Measurements from ENCODE around the gene FOSL2.

The FOSL2 gene

GRCh38 chr2:28356095-28356911 is 36.4 kb upstream of the FOSL2 start:
- in situ Hi-C loops (cut with MboI; ENCODE audit: low pct_unique_long_range_greater_than_20kb, low sequenced_read_pairs, unreplicated experiment), result no loop called here
- no peak for DNase-seq (ENCODE audit: low spot score)
- TF ChIP-seq CTCF (IDR thresholded peaks at IDR 0.05; ENCODE audit: extremely low read depth, insufficient read depth, missing control alignments), result no peak

- in situ Hi-C loops (cut with MboI; ENCODE audit: low pct_unique_long_range_greater_than_20kb, low sequenced_read_pairs, unreplicated experiment), result no loop called here
- DNase-seq (ENCODE audit: low spot score), result no peak
- no peak for TF ChIP-seq CTCF (IDR thresholded peaks at IDR 0.05; ENCODE audit: extremely low read depth, insufficient read depth, missing control alignments)
Measured at GRCh38 chr2:28357055-28357454, 35.6 kb upstream of the FOSL2 start.

- DNase-seq (ENCODE audit: low spot score), result no peak
- in situ Hi-C loops (cut with MboI; ENCODE audit: low pct_unique_long_range_greater_than_20kb, low sequenced_read_pairs, unreplicated experiment), result no loop called here
- no peak for TF ChIP-seq CTCF (IDR thresholded peaks at IDR 0.05; ENCODE audit: extremely low read depth, insufficient read depth, missing control alignments)
Measured at GRCh38 chr2:28357948-28358667, 34.5 kb upstream of the FOSL2 start.

GRCh38 chr2:28358668-28359201 is 33.9 kb upstream of the FOSL2 start:
- in situ Hi-C loops (cut with MboI; ENCODE audit: low pct_unique_long_range_greater_than_20kb, low sequenced_read_pairs, unreplicated experiment), result no loop called here
- TF ChIP-seq CTCF (IDR thresholded peaks at IDR 0.05; ENCODE audit: extremely low read depth, insufficient read depth, missing control alignments), result no peak

GRCh38 chr2:28359222-28360057 is 33.2 kb upstream of the FOSL2 start:
- peak; percentile 71 for DNase-seq (ENCODE audit: low spot score)
- no peak for TF ChIP-seq CTCF (IDR thresholded peaks at IDR 0.05; ENCODE audit: extremely low read depth, insufficient read depth, missing control alignments)
- in situ Hi-C loops (cut with MboI; ENCODE audit: low pct_unique_long_range_greater_than_20kb, low sequenced_read_pairs, unreplicated experiment), result no loop called here

More at GRCh38 chr2:28358668-28359201, 33.9 kb upstream of the FOSL2 start:
- no peak for DNase-seq (ENCODE audit: low spot score)

Measured in GM13977 (cell line).